Panc1 (cell line): Measurements from ENCODE around the gene OVOL2.

Source experiments
- CTCF ChIP-seq: fragments of 450-650 bp; IDR thresholded peaks from 2 replicates; pipeline ENCODE4 v1.5.1; 2017; ENCODE audit warnings: mild to moderate bottlenecking
- POLR2AphosphoS5 ChIP-seq: IDR thresholded peaks from 2 replicates; pipeline ENCODE4 v1.6.1; 2012; ENCODE audit warnings: mild to moderate bottlenecking, low read depth, low read length, moderate library complexity
- REST ChIP-seq, 2 experiments: IDR thresholded peaks; 2 replicates each; pipeline ENCODE4 v1.6.1; 2011 to 2012; ENCODE audit warnings: low read depth in 2 of 2, control low read depth in 1 of 2, low read length in 1 of 2, mild to moderate bottlenecking in 1 of 2, moderate library complexity in 1 of 2; ENCODE audit not compliant: insufficient read depth in 1 of 2

- TF ChIP-seq CTCF, result no peak
- no peak for TF ChIP-seq POLR2AphosphoS5
- TF ChIP-seq REST (IDR thresholded peaks at IDR 0.05; ENCODE audit: insufficient read depth in 1 of 2, low read depth in 2 of 2, low read length in 1 of 2), result no peak
Measured at GRCh38 chr20:17990278-17990972, 67.3 kb downstream of the OVOL2 start.
